BLaER1 treated with 17β-estradiol and CSF1 and Interleukin-3, amounts not matched to agents 10 nM and 100 nM (cell line): ENCODE measurements around the gene ATP2A3.

Experiments
- H3K27ac ChIP-seq, 11 experiments: shearing (Covaris generic); formaldehyde crosslinking; 2 replicates each; pipeline ENCODE4 v1.8.1; 2022
- H3K27me3 ChIP-seq, 11 experiments: shearing (Covaris generic); formaldehyde crosslinking; 2 replicates each; pipeline ENCODE4 v1.8.1; 2022
- H3K36me3 ChIP-seq, 11 experiments: shearing (Covaris generic); formaldehyde crosslinking; 2 replicates each; pipeline ENCODE4 v1.8.1; 2022
- H3K4me1 ChIP-seq, 10 experiments: shearing (Covaris generic); formaldehyde crosslinking; 2 replicates each; pipeline ENCODE4 v1.8.1; 2022
- H3K4me2 ChIP-seq, 11 experiments: shearing (Covaris generic); formaldehyde crosslinking; 2 replicates each; pipeline ENCODE4 v1.8.1; 2022
- H3K4me3 ChIP-seq, 10 experiments: shearing (Covaris generic); formaldehyde crosslinking; 2 replicates each; pipeline ENCODE4 v1.8.1; 2022
- H3K9ac ChIP-seq, 11 experiments: shearing (Covaris generic); formaldehyde crosslinking; 2 replicates each; pipeline ENCODE4 v1.8.1; 2022
- H3K9me3 ChIP-seq, 11 experiments: shearing (Covaris generic); formaldehyde crosslinking; replicated peaks in 1 of 11; 2 replicates each; pipeline ENCODE4 v1.8.1; 2022
- H4K20me1 ChIP-seq, 11 experiments: shearing (Covaris generic); formaldehyde crosslinking; 2 replicates each; pipeline ENCODE4 v1.8.1; 2022
- Cebpa-rat ChIP-seq, 11 experiments: shearing (Covaris generic); IDR thresholded peaks; 2 replicates each; pipeline ENCODE4 v1.8.1; 2022

ATP2A3 gene

DNA sequence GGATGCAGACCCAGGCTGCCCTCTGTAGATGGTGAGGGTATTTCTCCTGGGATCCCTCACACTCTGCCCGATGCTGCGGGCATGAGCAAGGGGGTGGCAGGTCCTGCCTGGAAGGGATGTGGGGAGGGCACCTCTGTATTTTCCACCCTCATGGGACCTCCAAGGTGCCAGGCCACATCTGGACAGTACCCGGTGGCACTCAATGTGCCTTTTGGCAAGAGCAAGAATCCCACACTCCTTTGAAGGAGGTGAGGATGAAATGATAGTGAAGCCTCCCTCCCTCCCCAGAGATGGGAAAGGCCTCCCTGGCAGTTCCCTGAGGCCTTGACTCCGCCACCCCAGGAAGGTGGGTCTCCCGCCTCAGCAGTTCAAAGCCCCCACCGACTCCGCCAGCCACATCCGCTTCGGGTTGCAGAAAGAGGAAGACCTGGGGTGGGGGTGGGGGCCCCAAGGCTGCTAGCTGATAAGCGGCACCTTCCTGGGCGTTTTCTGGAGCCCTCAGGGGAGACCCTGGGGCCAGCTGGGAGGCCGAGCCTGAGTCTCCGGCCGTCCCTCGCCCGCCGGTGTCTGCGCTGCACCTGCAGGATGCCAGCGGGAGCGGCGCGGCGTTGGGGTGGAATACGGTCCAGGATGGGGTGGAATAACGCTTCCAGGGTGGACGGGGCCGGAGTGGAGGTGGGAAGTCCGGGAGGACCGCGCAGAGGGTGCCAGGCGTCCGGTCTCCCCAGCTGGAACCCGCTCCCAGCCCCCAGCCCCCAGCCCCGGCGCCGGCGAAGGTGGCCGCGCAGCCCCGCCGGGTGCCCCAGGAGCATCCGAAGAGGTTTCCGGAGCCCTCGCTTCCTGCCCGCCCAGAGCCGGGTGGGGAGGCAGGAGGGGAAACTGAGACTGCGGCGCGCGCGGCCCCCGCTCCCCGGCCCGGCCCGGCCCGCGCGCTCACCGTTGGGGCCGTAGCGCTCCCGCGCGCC is 718 bp downstream of the ATP2A3 start:
- Histone ChIP-seq H3K9ac (peak overlapping the region; percentile 73 to 90 (median 82)), H3K4me2 (peak overlapping the region; percentile 89 to 100 (median 96)), H3K4me1 (peaks cover 62 to 97% (median 90%) of the 10 kb centered on the region in 10 experiments), H4K20me1 (peaks cover 0 to 60% (median 49%) of the 10 kb centered on the region in 11 experiments; a peak in 19 of 22 replicates), H3K27me3 (peaks cover 0 to 7% (median 0%) of the 10 kb centered on the region in 11 experiments; a peak in 2 of 22 replicates), H3K4me3 (peak overlapping the region; percentile 73 to 89 (median 78)), H3K27ac (peak overlapping the region in 10 of 11 experiments; percentile 56 to 93 (median 84); a peak in 20 of 22 replicates), H3K36me3 (no peaks in the 10 kb centered on the region), H3K9me3 (no peaks in the 10 kb centered on the region)
- no peak; a peak in 1 of 22 replicates for TF ChIP-seq Cebpa-rat (IDR thresholded peaks at IDR 0.05)

GRCh38 chr17:3962965-3963236 is 1.3 kb downstream of the ATP2A3 start:
- Histone ChIP-seq H3K27ac (peak overlapping the region in 9 of 11 experiments; percentile 36 to 93 (median 84); a peak in 17 of 22 replicates), H3K27me3 (peaks cover 0 to 7% (median 0%) of the 10 kb centered on the region in 11 experiments; a peak in 2 of 22 replicates), H3K4me3 (peak overlapping the region; percentile 73 to 89 (median 78)), H4K20me1 (peaks cover 0 to 65% (median 54%) of the 10 kb centered on the region in 11 experiments; a peak in 19 of 22 replicates), H3K9ac (peak overlapping the region; percentile 31 to 90 (median 82); a peak in 19 of 22 replicates), H3K9me3 (no peaks in the 10 kb centered on the region), H3K36me3 (peaks cover 0 to 5% (median 1%) of the 10 kb centered on the region in 11 experiments; a peak in 5 of 22 replicates), H3K4me1 (peaks cover 58 to 95% (median 87%) of the 10 kb centered on the region in 10 experiments), H3K4me2 (peak overlapping the region; percentile 89 to 100 (median 96))
- no peak for TF ChIP-seq Cebpa-rat (IDR thresholded peaks at IDR 0.05)

DNA sequence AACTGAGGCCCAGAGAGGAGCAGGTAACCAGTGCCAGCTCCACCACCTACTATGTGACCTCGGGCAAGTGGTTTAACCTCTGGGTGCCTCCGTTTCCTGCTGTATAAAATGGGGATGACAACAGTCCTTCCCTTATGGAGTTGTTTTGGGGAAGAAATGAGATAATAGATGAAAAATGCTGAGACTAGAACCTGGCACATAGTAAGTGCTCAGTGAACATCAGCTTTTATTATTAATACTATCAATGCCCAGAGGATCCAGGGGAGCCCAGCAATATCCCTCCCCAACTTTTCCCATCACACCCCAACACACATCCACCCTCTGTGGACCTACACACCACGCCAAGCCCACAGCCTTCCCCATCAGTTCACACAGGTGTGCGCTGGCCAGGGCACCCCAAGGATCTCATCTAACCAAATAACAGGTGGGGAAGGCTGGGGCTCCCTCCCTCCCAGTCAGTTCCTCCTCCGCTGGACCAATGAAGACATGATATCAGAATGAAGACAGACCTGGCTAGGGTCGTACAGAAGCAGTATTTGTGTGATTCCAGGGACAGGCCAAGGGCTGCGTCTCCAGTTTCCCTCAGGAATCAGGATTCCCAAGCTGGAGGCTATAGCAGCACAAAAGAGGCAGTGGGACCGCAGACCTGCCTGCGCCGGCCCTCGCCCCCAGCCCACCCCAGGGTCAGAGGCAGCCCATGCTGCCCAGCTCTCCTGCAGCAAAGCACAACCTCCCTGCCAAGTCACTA is 1.8 kb downstream of the ATP2A3 start:
- Histone ChIP-seq H3K9ac (peak overlapping the region in 10 of 11 experiments; percentile 31 to 90 (median 82); a peak in 15 of 22 replicates), H3K4me1 (peaks cover 55 to 95% (median 85%) of the 10 kb centered on the region in 10 experiments), H3K36me3 (peaks cover 0 to 10% (median 6%) of the 10 kb centered on the region in 11 experiments; a peak in 8 of 22 replicates), H3K4me2 (peak overlapping the region; percentile 89 to 100 (median 96)), H4K20me1 (peaks cover 0 to 70% (median 59%) of the 10 kb centered on the region in 11 experiments; a peak in 19 of 22 replicates), H3K27ac (peak overlapping the region in 9 of 11 experiments; percentile 26 to 93 (median 84); a peak in 15 of 22 replicates), H3K9me3 (no peaks in the 10 kb centered on the region), H3K27me3 (peaks cover 0 to 7% (median 0%) of the 10 kb centered on the region in 11 experiments; a peak in 2 of 22 replicates), H3K4me3 (peak overlapping the region; percentile 73 to 89 (median 78); a peak in 19 of 20 replicates)
- TF ChIP-seq Cebpa-rat (IDR thresholded peaks at IDR 0.05): no peak

- H3K27me3 ChIP-seq: peaks cover 0 to 3% (median 0%) of the 10 kb centered on the region in 11 experiments; a peak in 1 of 22 replicates
- H3K9ac ChIP-seq: peak overlapping the region; percentile 12 to 90 (median 82); a peak in 17 of 22 replicates
- no peak for TF ChIP-seq Cebpa-rat (IDR thresholded peaks at IDR 0.05)
- peak overlapping the region in 10 of 11 experiments; percentile 13 to 93 (median 84); a peak in 16 of 22 replicates for H3K27ac ChIP-seq
- H4K20me1 ChIP-seq: peaks cover 0 to 70% (median 66%) of the 10 kb centered on the region in 11 experiments; a peak in 19 of 22 replicates
- H3K9me3 ChIP-seq: no peaks in the 10 kb centered on the region
- H3K4me2 ChIP-seq: peak overlapping the region; percentile 89 to 100 (median 96)
- peaks cover 60 to 95% (median 86%) of the 10 kb centered on the region in 10 experiments for H3K4me1 ChIP-seq
- H3K36me3 ChIP-seq: peaks cover 0 to 17% (median 8%) of the 10 kb centered on the region in 11 experiments; a peak in 11 of 22 replicates
- H3K4me3 ChIP-seq: peak overlapping the region; percentile 19 to 89 (median 78); a peak in 15 of 20 replicates
These were observed 2.6 kb downstream of the ATP2A3 start for GRCh38 chr17:3961564-3962047.

- peak overlapping the region; percentile 42 to 90 (median 57); a peak in 19 of 22 replicates for H3K9ac ChIP-seq
- H3K4me2 ChIP-seq: peak overlapping the region; percentile 89 to 100 (median 96)
- peaks cover 0 to 78% (median 74%) of the 10 kb centered on the region in 11 experiments; a peak in 19 of 22 replicates for H4K20me1 ChIP-seq
- H3K27ac ChIP-seq: peak overlapping the region; percentile 9 to 93 (median 84); a peak in 21 of 22 replicates
- H3K9me3 ChIP-seq: no peaks in the 10 kb centered on the region
- peak in 8 of 11 experiments; percentile 21 to 82 (median 49); a peak in 9 of 22 replicates for TF ChIP-seq Cebpa-rat (IDR thresholded peaks at IDR 0.05)
- H3K27me3 ChIP-seq: no peaks in the 10 kb centered on the region
- H3K36me3 ChIP-seq: peaks cover 0 to 18% (median 8%) of the 10 kb centered on the region in 11 experiments; a peak in 11 of 22 replicates
- peaks cover 67 to 95% (median 85%) of the 10 kb centered on the region in 10 experiments for H3K4me1 ChIP-seq
- H3K4me3 ChIP-seq: peak overlapping the region in 8 of 10 experiments; percentile 2 to 89 (median 75); a peak in 13 of 20 replicates
These were observed 3.5 kb downstream of the ATP2A3 start for GRCh38 chr17:3960764-3961163.

GRCh38 chr17:3959921-3960601 is 4.2 kb downstream of the ATP2A3 start:
- Histone ChIP-seq H3K27me3 (no peaks in the 10 kb centered on the region), H3K9ac (peak overlapping the region; percentile 42 to 90 (median 57); a peak in 20 of 22 replicates), H3K27ac (peak overlapping the region; percentile 9 to 93 (median 84); a peak in 21 of 22 replicates), H3K4me2 (peak overlapping the region; percentile 89 to 100 (median 96)), H3K4me1 (peaks cover 68 to 95% (median 85%) of the 10 kb centered on the region in 10 experiments), H4K20me1 (peaks cover 0 to 86% (median 74%) of the 10 kb centered on the region in 11 experiments; a peak in 19 of 22 replicates), H3K9me3 (no peaks in the 10 kb centered on the region), H3K4me3 (peak overlapping the region in 7 of 10 experiments; percentile 2 to 81 (median 15); a peak in 6 of 20 replicates), H3K36me3 (peaks cover 0 to 18% (median 8%) of the 10 kb centered on the region in 11 experiments; a peak in 11 of 22 replicates)
- TF ChIP-seq Cebpa-rat (IDR thresholded peaks at IDR 0.05): no peak

DNA sequence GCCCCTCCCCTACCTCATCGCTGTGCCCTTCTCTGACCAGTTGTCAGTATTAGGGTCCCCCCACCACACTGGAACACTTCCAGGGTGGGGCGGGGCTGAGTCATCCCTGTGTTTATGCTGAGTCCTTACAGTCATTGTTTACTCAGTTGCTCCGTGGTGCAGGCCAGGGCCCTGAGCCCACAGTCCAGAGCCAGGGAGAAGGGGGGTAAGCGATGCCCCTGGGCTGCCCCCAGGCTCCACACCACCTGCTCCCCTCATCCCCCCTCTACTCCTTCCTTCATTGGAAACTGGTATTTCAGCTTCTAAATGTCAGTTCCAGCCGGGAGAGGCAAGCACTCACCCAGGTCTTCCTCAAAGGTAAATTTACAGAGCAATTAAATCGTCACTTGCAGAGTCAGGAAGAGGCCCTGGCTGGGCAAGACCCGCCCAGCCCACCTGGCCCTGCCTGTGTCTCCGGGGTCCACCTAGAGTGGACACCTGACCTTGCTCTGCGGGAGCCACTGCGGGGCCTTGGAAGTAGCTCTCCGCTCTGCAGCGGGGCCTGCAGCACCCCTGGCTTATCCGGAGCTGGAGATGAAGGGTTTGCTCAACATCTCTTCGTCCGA is 4.8 kb downstream of the ATP2A3 start:
- peak overlapping the region; percentile 89 to 100 (median 96) for H3K4me2 ChIP-seq

More for the DNA sequence above, 4.8 kb downstream of the ATP2A3 start:
- H3K9ac ChIP-seq: peak overlapping the region in 10 of 11 experiments; percentile 34 to 90 (median 54); a peak in 15 of 22 replicates
- H3K27me3 ChIP-seq: no peaks in the 10 kb centered on the region
- TF ChIP-seq Cebpa-rat (IDR thresholded peaks at IDR 0.05): no peak
- H3K4me1 ChIP-seq: peaks cover 73 to 96% (median 90%) of the 10 kb centered on the region in 10 experiments
- peaks cover 0 to 18% (median 8%) of the 10 kb centered on the region in 11 experiments; a peak in 11 of 22 replicates for H3K36me3 ChIP-seq
- peak overlapping the region in 1 of 10 experiments; percentile 10; a peak in 1 of 20 replicates for H3K4me3 ChIP-seq
- H3K9me3 ChIP-seq: no peaks in the 10 kb centered on the region
- peak overlapping the region; percentile 9 to 93 (median 84); a peak in 17 of 22 replicates for H3K27ac ChIP-seq
- H4K20me1 ChIP-seq: peaks cover 0 to 90% (median 76%) of the 10 kb centered on the region in 11 experiments; a peak in 19 of 22 replicates
